Measurements from ENCODE around the gene RXRA. TPM values are rescaled to one million over a fixed set of nuclear protein-coding genes. Genes with fewer than 3 reads are reported as not detected.

The RXRA gene
- total and polyA plus RNA-seq, 5 donors: 48.1 to 72.3 (median 62.2) TPM

GRCh38 chr9:134346840-134347583, 20.8 kb downstream of the RXRA start:
- 77% methylated on average over 21 of the region's 21 CpGs for WGBS
- H3K9me3 ChIP-seq (ENCODE audit: control insufficient read depth, low read length): no peaks in the 10 kb centered on the region

DNA sequence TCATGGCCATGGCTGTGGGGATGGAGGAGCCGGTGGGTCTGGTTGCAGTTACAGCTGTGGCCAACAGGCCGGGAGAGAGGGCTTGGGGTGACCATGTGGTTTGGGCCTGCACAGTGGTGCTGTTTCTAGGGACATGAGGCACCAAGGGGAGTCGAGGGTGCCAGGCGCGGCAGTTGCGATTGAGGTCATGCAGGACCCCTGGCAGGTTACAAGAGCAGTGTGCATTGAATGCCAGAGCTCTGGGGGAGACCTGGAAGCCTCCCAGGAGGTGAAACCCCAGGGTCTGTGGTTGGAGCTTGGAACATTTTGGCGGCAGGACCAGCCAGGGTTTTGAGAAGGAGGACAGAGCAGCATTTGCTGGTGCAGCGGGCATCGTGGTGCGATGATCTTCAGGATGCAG, 21.7 kb downstream of the RXRA start:
- ATAC-seq (no peak), DNase-seq (no peak)
- Histone ChIP-seq H3K27me3 (ENCODE audit: control insufficient read depth, insufficient read depth) (no peaks in the 10 kb centered on the region), H3K27ac (ENCODE audit: low read length) (no peak overlapping the region), H3K4me3 (ENCODE audit: low read length) (no peak overlapping the region), H3K4me1 (ENCODE audit: control insufficient read depth, insufficient read depth, low read length) (peaks cover 34% of the 10 kb centered on the region), H3K9me3 (ENCODE audit: control insufficient read depth, low read length) (no peaks in the 10 kb centered on the region)
- WGBS: 91% methylated on average over 10 of the region's 10 CpGs
- intact Hi-C loops (cut with DNase I): no loop called here

More at GRCh38 chr9:134346840-134347583, 20.8 kb downstream of the RXRA start:
- H3K27ac ChIP-seq (ENCODE audit: low read length): no peak overlapping the region
- H3K4me3 ChIP-seq (ENCODE audit: low read length): no peak overlapping the region
- no peak for DNase-seq
- no peaks in the 10 kb centered on the region for H3K27me3 ChIP-seq (ENCODE audit: control insufficient read depth, insufficient read depth)
- intact Hi-C loops (cut with DNase I): no loop called here
- H3K4me1 ChIP-seq (ENCODE audit: control insufficient read depth, insufficient read depth, low read length): peaks cover 31% of the 10 kb centered on the region
- ATAC-seq: no peak

DNA sequence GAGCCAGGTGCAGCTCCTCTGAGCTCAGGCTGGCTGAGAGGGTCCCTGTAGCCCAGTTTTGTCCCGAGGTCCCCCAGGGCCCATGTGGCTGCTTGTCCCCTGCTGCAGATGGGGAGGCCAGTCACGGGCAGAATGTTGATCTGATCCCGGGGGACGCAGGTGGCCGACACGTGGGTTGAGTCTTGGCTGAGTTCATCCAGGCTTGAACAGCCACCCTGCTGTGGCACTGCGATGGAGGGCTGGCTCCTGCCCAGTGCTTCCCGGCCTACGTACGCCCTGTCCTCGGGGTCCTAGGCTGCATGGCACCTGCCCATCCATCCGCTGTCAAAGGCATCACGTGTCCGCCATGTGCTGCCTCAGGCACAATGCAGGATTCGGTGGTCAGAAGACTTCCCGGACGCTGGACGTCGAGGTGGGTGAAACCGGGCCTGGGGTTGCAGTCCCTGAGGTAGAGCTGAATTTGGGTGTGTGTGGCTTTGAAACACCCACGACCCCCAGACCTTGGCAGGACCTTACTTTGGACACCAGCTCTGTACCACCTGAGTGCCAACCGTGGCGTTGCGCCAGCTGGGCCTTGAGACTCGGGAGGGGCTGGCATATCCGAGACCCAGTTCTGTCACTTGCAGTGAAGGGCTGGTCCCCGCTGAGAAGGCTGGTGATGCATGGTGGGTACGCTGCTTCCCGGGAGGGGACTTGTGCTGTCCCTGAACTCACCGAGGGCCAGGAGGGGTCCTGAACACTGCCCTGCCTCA, 22.3 kb downstream of the RXRA start:
- no peaks in the 10 kb centered on the region for H3K9me3 ChIP-seq (ENCODE audit: control insufficient read depth, low read length)
- H3K27ac ChIP-seq (ENCODE audit: low read length): no peak overlapping the region
- H3K27me3 ChIP-seq (ENCODE audit: control insufficient read depth, insufficient read depth): no peaks in the 10 kb centered on the region
- peaks cover 34% of the 10 kb centered on the region for H3K4me1 ChIP-seq (ENCODE audit: control insufficient read depth, insufficient read depth, low read length)
- H3K4me3 ChIP-seq (ENCODE audit: low read length): no peak overlapping the region
- ATAC-seq: no peak
- intact Hi-C loops (cut with DNase I): no loop called here
- no peak for DNase-seq
- 79% methylated on average over 30 of the region's 30 CpGs for WGBS

- no peak for DNase-seq
Observed at GRCh38 chr9:134349936-134350335, 23.7 kb downstream of the RXRA start.

GRCh38 chr9:134350416-134350994, 24.2 kb downstream of the RXRA start:
- Histone ChIP-seq H3K27ac (ENCODE audit: low read length) (no peak overlapping the region), H3K9me3 (ENCODE audit: control insufficient read depth, low read length) (no peaks in the 10 kb centered on the region), H3K4me1 (ENCODE audit: control insufficient read depth, insufficient read depth, low read length) (peaks cover 27% of the 10 kb centered on the region), H3K27me3 (ENCODE audit: control insufficient read depth, insufficient read depth) (no peaks in the 10 kb centered on the region), H3K4me3 (ENCODE audit: low read length) (no peak overlapping the region)
- WGBS: 61% methylated on average over 20 of the region's 20 CpGs
- intact Hi-C loops (cut with DNase I): no loop called here
- ATAC-seq (no peak), DNase-seq (no peak)

More at GRCh38 chr9:134349936-134350335, 23.7 kb downstream of the RXRA start:
- no peak overlapping the region for H3K27ac ChIP-seq (ENCODE audit: low read length)
- H3K9me3 ChIP-seq (ENCODE audit: control insufficient read depth, low read length): no peaks in the 10 kb centered on the region
- peaks cover 27% of the 10 kb centered on the region for H3K4me1 ChIP-seq (ENCODE audit: control insufficient read depth, insufficient read depth, low read length)
- no peak overlapping the region for H3K4me3 ChIP-seq (ENCODE audit: low read length)
- intact Hi-C loops (cut with DNase I): no loop called here
- ATAC-seq: no peak
- WGBS: 70% methylated on average over 9 of the region's 9 CpGs
- no peaks in the 10 kb centered on the region for H3K27me3 ChIP-seq (ENCODE audit: control insufficient read depth, insufficient read depth)

GRCh38 chr9:134351606-134352176, 25.4 kb downstream of the RXRA start:
- H3K27ac ChIP-seq (ENCODE audit: low read length): no peak overlapping the region

DNA sequence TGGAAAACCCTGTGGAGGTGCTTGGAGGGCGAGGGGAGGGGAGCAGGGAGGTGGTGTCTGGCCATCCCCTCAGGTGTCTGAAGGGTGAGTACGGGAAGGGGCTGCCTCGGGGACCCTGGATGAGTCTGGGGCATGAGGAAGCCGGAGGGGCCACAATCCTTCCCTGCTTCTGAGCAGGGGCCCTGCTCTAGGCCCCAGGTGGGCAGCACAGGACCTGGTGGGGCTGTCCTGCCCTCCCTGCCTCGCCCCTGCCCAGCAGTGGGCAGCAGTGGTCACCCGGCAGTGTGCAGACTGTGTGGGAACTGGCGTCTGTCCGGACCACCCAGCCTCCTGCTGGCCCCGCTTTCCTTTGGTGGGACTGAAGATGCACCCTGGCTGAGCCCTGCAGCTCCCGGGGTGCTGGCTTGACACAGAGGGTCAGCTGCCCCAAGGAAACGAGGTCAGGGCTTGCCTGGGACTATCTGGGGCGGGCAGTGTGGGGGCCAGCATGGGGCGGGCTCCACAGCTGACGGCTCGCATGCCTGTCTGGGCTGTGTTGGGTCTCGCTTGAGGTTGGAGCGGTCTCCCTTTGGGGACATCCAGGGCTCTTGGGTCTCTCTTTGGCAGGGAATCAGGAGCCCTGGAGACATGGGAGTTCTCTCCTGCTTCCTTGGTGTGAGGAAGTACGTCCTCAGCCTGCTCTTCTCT, 26.1 kb downstream of the RXRA start:
- Histone ChIP-seq H3K4me3 (ENCODE audit: low read length) (no peak overlapping the region), H3K4me1 (ENCODE audit: control insufficient read depth, insufficient read depth, low read length) (peaks cover 17% of the 10 kb centered on the region), H3K9me3 (ENCODE audit: control insufficient read depth, low read length) (no peaks in the 10 kb centered on the region), H3K27ac (ENCODE audit: low read length) (no peak overlapping the region), H3K27me3 (ENCODE audit: control insufficient read depth, insufficient read depth) (no peaks in the 10 kb centered on the region)
- ATAC-seq: no peak
- intact Hi-C loops (cut with DNase I): no loop called here
- 72% methylated on average over 18 of the region's 18 CpGs for WGBS
- no peak for DNase-seq

More at GRCh38 chr9:134351606-134352176, 25.4 kb downstream of the RXRA start:
- intact Hi-C loops (cut with DNase I): no loop called here
- DNase-seq: no peak
- no peak for ATAC-seq
- 76% methylated on average over 29 of the region's 29 CpGs for WGBS
- peaks cover 20% of the 10 kb centered on the region for H3K4me1 ChIP-seq (ENCODE audit: control insufficient read depth, insufficient read depth, low read length)
- no peak overlapping the region for H3K4me3 ChIP-seq (ENCODE audit: low read length)
- no peaks in the 10 kb centered on the region for H3K9me3 ChIP-seq (ENCODE audit: control insufficient read depth, low read length)
- H3K27me3 ChIP-seq (ENCODE audit: control insufficient read depth, insufficient read depth): no peaks in the 10 kb centered on the region

GRCh38 chr9:134353539-134353938, 27.3 kb downstream of the RXRA start:
- intact Hi-C loops (cut with DNase I): no loop called here
- peaks cover 26% of the 10 kb centered on the region for H3K4me1 ChIP-seq (ENCODE audit: control insufficient read depth, insufficient read depth, low read length)
- H3K27ac ChIP-seq (ENCODE audit: low read length): no peak overlapping the region

DNA sequence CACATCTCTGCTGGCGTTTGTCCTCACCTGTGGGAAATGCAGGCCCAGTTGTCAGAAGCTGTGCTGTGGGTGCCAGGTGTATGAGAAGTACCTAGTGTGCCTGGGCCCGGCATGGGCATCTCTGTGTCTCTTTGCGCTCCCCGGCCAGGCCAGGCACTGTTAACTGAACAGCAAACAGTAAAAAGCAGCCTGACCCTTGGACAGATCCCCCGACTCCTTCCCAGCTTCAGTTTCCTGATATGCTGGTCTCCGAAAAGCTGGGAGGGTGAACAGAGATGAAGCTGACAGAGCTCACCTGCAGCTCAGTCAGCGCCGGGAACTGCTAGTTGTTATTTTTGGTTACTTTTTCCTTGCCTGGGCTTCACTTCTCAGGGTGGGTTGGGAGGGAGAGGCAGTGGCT, 28.9 kb downstream of the RXRA start:
- intact Hi-C loops (cut with DNase I): no loop called here
- DNase-seq (no peak), ATAC-seq (no peak)
- no peak overlapping the region for H3K27ac ChIP-seq (ENCODE audit: low read length)
- H3K4me1 ChIP-seq (ENCODE audit: control insufficient read depth, insufficient read depth, low read length): peaks cover 25% of the 10 kb centered on the region
- no peak overlapping the region for H3K4me3 ChIP-seq (ENCODE audit: low read length)
- WGBS: 70% methylated on average over 8 of the region's 8 CpGs
- no peaks in the 10 kb centered on the region for H3K27me3 ChIP-seq (ENCODE audit: control insufficient read depth, insufficient read depth)
- H3K9me3 ChIP-seq (ENCODE audit: control insufficient read depth, low read length): no peaks in the 10 kb centered on the region

More at GRCh38 chr9:134353539-134353938, 27.3 kb downstream of the RXRA start:
- H3K4me3 ChIP-seq (ENCODE audit: low read length): no peak overlapping the region
- ATAC-seq (no peak), DNase-seq (peak in 1 of 3 donors; percentile 77)
- 66% methylated on average over 12 of the region's 12 CpGs for WGBS
- H3K27me3 ChIP-seq (ENCODE audit: control insufficient read depth, insufficient read depth): no peaks in the 10 kb centered on the region
- H3K9me3 ChIP-seq (ENCODE audit: control insufficient read depth, low read length): no peaks in the 10 kb centered on the region

DNA sequence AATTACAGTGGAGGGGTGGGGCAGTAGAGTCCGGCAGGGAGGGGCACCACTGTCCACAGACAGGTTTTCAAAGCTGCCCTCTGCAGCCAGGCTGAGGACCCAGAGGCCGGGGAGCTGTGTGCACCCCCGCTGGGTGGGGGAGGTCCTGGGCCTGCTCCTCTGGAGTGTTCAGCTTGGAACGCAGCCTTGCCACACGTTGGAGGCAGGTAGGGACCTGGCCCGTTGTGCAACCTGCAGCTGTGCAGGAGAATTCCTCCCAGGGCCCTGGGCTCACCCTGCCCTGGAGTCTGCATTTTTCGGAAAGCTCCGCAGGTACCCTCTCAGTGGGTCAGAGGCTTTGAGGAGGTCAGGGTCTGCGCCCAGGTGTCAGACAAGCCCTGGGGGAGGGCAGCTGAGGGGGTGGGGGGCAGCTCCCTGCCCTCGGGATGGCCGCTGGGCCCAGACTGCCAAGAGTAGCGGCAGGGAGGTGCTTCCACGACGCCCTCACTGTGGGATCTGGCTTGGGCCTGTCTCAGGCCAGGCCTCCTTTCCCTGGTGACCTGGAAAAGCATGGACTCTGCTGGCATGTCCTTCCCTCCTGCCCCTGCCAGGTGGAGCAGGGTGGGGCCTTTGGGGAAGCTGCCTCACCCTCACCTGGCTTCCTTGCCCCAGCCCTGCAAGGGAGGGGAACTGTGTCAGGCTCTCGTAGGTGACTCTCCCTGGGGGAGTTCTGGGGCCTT, 29.5 kb downstream of the RXRA start:
- H3K9me3 ChIP-seq (ENCODE audit: control insufficient read depth, low read length): no peaks in the 10 kb centered on the region
- H3K4me1 ChIP-seq (ENCODE audit: control insufficient read depth, insufficient read depth, low read length): peaks cover 25% of the 10 kb centered on the region
- H3K27ac ChIP-seq (ENCODE audit: low read length): no peak overlapping the region
- H3K27me3 ChIP-seq (ENCODE audit: control insufficient read depth, insufficient read depth): no peaks in the 10 kb centered on the region
- no peak overlapping the region for H3K4me3 ChIP-seq (ENCODE audit: low read length)
- intact Hi-C loops (cut with DNase I): no loop called here
- DNase-seq (no peak), ATAC-seq (no peak)
- 76% methylated on average over 15 of the region's 15 CpGs for WGBS

Data from right cardiac atrium (tissue), 5 donors.